Measurements from ENCODE around the gene ARHGEF38.

DNA sequence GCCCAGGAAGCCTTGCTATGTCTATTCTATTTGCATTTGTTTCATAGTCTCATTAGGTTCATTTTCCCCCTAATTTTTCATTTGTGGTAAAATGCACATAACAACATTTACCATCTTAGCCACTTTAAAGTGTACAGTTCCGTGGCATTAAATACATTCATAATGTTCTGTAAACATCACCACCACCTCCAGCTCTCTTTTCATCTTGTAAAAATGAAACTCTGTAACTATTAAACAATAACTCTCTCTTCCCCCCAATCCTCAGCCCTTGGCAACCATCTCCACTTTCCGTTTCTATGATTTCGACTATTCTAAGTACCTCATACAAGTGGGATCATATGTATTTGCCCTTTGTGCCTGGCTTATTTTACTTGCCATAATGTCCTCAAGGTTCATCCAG, 19.9 kb downstream of the ARHGEF38 start:
- TF ChIP-seq TAF1 (IDR thresholded peaks at IDR 0.05; ENCODE audit: borderline replicate concordance, low read depth, low read length) (no peak), POLR2AphosphoS5 (IDR thresholded peaks at IDR 0.05; ENCODE audit: low read depth, low read length) (no peak)

Measured in GM12892 (cell line).